Femur (tissue), 1 donor: Measurements from ENCODE around the gene PDCD11.
"Not testable (repeated sequence)": the region's sequence is repeated elsewhere in the genome, so short reads cannot be mapped to it uniquely, and the experiment has no call there.

Experiments
- DNase-seq: peaks from one replicate; pipeline ENCODE4 v3.0.0-alpha.2; 2017

The PDCD11 gene

GRCh38 chr10:103396067-103396788 lies at the start of gene PDCD11, which contains the start of gene ATP5MK:
Gene PDCD11, plus strand, starts transcription at chr10:103396626. Its CDS starts 1,801 bp downstream, at chr10:103398427.
Gene ATP5MK, minus strand, starts transcription at chr10:103396475. Its CDS starts 4,018 bp downstream, at chr10:103392457.
- peak; percentile 99 for DNase-seq

GRCh38 chr10:103350175-103350516 lies 46.3 kb upstream of the PDCD11 start:
- no peak for DNase-seq

DNA sequence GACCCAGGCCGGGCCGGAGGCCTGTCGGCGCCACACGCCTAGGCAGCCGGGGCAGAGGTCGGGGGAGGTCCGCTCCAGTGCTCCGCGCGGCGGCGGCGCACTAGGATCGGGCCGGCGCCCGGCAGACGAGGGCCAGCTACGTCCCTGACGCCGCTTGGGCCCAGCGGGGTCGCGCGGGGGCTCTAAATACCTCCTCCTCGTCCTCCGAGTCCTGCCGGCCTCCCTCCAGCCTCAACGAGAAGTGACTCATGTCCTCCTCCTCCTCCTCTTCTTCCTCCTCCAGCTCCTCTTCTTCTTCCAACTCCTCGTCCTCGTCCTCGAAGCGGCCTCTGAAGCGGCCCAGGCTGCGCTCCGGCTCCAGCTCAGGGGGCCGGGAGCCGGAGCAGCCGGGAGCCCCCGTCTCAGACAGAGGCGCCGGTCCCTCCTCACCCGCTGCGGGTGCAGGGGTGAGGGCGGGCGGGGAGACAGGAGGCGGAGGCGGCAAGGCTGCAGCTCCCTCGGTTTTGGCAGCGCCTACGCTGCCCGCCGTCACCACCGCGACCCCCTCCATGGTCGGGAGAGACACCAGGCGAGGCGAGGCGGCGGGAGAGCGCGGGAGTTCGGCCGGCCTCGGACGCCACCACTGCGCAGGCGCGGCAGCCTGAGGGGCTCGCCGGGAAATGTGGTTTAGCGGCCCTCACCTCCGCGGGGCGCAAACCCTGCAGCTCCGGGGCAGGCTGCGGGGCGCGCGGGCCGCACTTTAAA lies 45.7 kb upstream of the PDCD11 start, which contains the start of gene PCGF6:
TSS of gene PCGF6 (minus strand) at position 624 of the 744 bp plus-strand sequence. CDS start at position 550, 74 bp downstream.
- DNase-seq, result peak; percentile 91

DNA sequence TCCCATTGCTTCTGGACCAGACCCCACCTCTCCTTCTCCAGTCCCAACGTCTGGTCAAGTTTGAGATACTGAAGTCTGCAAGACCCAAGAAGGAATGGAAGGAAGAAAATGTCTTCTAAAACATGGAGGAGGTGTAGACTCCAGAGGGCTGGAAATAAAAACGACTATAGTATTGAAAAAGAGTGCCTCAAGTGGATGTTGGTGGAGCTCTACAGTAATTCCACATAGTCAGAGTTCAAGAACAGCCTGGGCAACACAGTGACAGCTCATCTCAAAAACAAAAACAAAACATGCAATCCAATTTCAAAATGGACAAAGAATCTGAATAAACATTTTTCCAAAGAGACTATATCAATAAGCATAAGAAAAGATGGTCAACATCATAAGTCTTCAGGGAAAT lies 43.1 kb upstream of the PDCD11 start:
- no peak for DNase-seq

DNA sequence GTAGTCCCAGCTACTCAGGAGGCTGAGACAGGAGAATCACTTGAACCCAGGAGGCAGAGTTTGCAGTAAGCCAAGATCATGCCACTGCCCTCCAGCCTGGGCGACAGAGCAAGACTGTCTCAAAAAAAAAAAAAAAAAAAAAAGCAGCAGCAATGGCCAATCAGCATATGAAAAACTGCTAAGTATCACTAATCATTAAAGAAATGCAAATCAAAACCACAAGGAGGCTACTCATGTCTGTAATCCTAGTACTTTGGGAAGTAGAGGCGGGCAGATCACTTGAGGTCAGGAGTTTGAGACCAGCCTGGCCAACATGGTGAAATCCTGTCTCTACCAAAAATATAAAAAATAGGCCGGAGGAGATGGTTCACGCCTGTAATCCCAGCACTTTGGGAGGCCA lies 41.9 kb upstream of the PDCD11 start:
- DNase-seq, result not testable (repeated sequence)

DNA sequence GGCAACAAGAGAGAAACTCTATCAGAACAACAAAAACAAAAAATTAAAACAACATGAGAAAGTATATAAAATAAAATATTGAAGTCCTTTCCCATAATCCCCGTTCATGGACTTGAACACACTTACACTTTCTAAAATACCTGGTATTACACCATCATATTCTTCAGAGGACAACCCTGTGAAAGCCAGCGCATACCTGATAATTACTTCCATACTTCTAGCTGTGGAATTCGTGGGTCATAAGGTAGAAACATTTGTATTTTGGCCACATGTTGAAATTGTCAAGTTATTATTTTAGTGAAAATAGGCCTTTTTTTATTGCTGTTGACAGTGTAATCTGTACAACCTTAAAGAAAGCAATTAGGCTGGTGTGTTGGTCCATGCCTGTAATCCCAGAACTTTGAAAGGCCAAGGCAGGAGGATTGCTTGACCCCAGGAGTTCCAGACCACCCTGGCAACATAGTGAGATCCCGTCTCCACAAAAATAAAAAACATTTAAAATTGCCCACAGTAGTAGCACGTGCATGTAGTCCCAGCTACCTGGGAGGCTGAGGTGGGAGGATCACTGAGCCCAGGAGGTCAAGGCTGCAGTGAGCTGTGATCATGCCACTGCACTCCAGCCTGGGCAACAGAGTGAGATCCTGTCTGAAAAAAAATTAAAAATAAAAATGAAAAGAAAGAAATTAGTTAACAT lies 40.4 kb upstream of the PDCD11 start:
- no peak for DNase-seq

GRCh38 chr10:103359493-103359892 lies 36.9 kb upstream of the PDCD11 start:
- DNase-seq, result not testable (repeated sequence)

- DNase-seq, result not testable (repeated sequence)
Measured at GRCh38 chr10:103360791-103361190, 35.6 kb upstream of the PDCD11 start.

DNA sequence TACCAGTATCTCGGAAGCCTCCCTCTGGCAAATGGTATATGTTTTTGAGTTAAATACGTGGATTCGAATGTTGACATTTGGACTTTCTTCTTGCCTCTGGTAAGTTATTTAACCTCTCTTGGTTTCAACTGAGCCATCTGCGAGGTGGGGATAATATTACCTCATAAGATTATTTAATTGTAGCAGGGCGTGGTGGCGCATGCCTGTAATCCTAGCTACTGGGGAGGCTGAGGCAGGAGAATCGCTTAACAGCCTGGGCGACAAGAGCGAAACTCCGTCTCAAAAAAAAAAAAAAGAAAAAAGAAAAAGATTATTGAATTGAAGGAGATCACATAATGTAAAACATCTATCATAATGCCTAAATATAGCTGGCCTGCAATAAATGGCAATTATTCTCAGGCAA lies 29.0 kb upstream of the PDCD11 start:
- no peak for DNase-seq

- DNase-seq, result peak; percentile 95
Measured at GRCh38 chr10:103367782-103368518, 28.5 kb upstream of the PDCD11 start, which contains the start of gene TAF5. Gene TAF5, plus strand, starts transcription at chr10:103367976. Its CDS starts 14 bp downstream, at chr10:103367990.

DNA sequence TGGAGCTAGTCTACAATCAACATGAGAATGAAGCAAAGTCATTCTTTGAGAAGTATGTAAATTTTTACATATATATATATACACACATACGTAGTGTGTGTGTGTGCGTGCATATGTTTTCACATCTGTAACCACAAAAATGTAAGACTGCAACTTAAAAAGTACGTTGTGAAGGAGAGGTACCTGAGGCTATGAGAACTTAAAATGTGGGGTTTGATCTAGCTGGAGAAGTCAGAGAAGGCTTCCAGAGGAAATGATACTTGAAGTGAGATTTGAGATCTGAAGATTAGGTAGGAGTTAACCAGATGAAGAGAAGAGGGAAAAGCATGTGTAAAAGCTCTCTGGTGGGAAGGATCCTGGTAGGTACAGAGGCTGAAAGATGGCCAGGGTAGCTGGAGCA lies 22.9 kb upstream of the PDCD11 start:
- no peak for DNase-seq

- no peak for DNase-seq
Measured at GRCh38 chr10:103374263-103374662, 22.2 kb upstream of the PDCD11 start.

GRCh38 chr10:103382769-103383168 lies 13.7 kb upstream of the PDCD11 start:
- DNase-seq, result no peak

DNA sequence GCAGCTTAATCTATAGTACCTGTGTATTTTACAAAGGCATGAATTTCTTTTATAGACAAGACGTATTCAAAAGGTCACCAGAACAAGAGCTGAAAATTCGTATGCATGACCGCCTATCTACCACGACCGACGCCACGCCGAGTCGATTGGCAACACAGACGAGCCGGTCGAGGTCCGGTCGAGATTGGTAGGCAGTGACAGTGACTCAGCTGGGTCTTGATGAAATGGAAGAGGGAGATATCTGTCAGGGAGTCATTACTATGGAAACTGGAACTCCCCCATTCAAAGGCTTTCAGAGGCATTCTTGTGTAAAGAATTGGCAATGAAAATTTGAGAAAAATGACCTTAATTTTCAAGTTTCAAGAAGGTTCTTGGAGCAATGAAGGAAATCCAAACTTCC lies 2.2 kb upstream of the PDCD11 start:
- no peak for DNase-seq

DNA sequence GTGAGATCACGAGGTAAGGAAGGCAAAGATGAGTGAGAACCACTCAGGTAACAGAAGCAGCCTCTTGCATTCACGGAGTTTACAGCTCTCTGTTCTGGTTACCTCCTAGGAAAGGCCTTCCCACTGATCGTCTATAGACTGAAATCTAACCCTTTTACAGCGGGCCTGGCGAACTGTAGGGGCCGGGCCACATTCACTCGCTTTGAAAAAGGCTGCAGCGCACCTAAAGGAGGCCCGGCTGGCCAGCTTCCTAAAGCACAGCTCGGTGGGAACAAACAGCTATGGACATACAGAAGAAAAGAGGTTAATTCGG lies 716 bp upstream of the PDCD11 start:
- DNase-seq, result peak; percentile 35

DNA sequence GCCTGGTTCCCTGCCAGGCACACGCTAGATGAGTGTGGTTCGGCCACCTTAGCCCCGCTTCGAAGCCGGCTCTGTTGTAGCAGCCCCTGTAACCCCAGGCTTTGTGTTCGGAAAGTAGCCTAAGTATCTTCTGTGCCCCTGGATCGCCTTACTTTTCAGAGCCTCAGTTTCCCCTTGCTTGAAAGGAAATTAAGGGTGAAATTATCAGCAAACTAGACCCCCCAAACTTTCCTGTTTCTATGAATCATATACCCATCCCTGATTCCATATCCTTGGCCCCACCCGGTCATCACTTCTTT lies 312 bp downstream of the PDCD11 start:
- no peak for DNase-seq

DNA sequence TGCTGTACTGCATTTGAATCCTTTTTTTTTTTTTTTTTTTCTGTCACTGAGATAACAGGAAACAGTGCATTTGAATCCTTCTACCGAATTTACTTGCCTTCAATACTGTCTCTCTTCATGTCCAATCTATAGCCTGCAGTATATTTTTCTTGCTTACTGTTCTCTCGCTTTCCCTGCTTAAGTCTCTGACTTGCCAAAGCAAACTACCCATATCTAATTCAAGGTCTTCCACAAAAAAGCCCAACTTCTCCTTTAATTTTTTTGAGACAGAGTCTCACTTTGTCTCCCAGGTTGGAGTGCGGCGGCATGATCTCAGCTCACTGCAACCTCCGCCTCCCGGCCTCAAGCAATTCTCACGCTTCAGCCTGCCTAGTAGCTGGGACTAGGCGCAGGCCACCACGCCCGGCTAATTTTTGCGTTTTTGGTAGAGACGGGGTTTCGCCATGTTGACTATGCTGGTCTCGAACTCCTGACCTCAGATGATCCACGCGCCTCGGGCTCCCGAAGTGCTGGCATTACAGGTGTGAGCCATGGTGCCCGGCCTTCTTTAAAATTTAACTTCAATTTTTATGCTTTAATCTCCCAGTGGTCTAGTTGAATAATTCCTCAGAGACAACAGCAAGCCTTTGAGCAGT lies 882 bp downstream of the PDCD11 start:
- DNase-seq, result no peak

GRCh38 chr10:103413564-103413963 lies 17.1 kb downstream of the PDCD11 start:
- no peak for DNase-seq

GRCh38 chr10:103415581-103415980 lies 19.2 kb downstream of the PDCD11 start:
- no peak for DNase-seq

GRCh38 chr10:103416436-103417147 lies 20.2 kb downstream of the PDCD11 start:
- DNase-seq, result peak; percentile 65

DNA sequence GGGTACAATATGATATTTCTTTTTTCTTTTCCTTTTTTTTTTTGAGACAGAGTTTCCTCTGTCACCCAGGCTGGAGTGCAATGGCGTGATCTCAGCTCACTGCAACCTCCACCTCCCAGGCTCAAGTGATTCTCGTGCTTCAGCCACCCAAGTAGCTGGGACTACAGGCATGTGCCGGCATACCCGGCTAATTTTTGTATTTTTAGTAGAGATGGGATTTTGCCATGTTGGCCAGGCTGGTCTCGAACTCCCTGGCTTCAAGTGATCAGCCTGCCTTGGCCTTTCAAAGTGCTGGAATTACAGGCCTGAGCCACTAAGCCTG lies 20.7 kb downstream of the PDCD11 start:
- DNase-seq, result not testable (repeated sequence)

DNA sequence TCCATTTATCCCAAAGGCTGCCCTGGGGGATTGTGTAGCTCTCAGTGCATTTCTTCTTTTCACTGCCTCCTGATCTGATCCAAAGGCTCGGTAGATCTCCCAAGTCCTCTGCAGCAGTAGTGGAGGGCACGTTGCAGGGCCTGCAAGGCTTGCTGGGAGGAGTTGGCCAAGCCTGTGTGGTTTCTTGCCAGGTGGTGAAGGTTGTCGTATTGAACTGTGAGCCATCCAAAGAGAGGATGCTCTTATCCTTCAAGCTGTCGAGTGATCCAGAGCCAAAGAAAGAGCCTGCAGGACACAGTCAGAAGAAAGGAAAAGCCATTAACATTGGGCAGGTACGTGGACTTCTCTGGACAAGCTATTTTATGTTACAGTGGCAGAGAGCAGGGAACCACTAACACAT lies 21.2 kb downstream of the PDCD11 start:
- DNase-seq, result no peak
